A549 (cell line): Measurements from ENCODE around the gene LETM1.

Source experiments
- BHLHE40 ChIP-seq: IDR thresholded peaks from 2 replicates; pipeline ENCODE4 v1.6.1; 2012; ENCODE audit warnings: low read depth, low read length, inconsistent platforms
- CBX2 ChIP-seq: fragments of 200-600 bp; sonication (generic); IDR thresholded peaks from 2 replicates; pipeline ENCODE4 v1.6.1; 2016; ENCODE audit warnings: low read depth, mild to moderate bottlenecking, borderline replicate concordance
- FOSL2 ChIP-seq, 2 experiments: fragments of 450-650 bp in 1 of 2; fragments of >200 bp in 1 of 2; sonication (Bioruptor Twin) in 1 of 2; formaldehyde crosslinking; IDR thresholded peaks; 2 replicates each; pipeline versions ENCODE4 v1.5.0 to v1.6.1; 2016 to 2020; ENCODE audit warnings: mild to moderate bottlenecking in 1 of 2, moderate library complexity in 1 of 2
- JUNB ChIP-seq: fragments of >200 bp; sonication (Bioruptor Twin); formaldehyde crosslinking; IDR thresholded peaks from 2 replicates; pipeline ENCODE4 v1.6.1; 2016
- MYC ChIP-seq: IDR thresholded peaks from 2 replicates; pipeline ENCODE4 v1.6.1; 2012; ENCODE audit warnings: mild to moderate bottlenecking, inconsistent platforms, low read length, improper control_type of control experiment, borderline replicate concordance
- POLR2A ChIP-seq: IDR thresholded peaks from 2 replicates; pipeline ENCODE4 v1.6.1; 2012; ENCODE audit warnings: mild to moderate bottlenecking, low read length
- RAD21 ChIP-seq, 2 experiments: fragments of >200 bp in 1 of 2; sonication (Bioruptor Twin) in 1 of 2; formaldehyde crosslinking in 1 of 2; IDR thresholded peaks in 1 of 2; conservative IDR thresholded peaks in 1 of 2; 2 replicates in 1 of 2; 3 replicates in 1 of 2; pipeline ENCODE4 v1.6.1; 2012 to 2018; ENCODE audit warnings: inconsistent platforms in 1 of 2
- REST ChIP-seq: fragments of 200-600 bp; sonication (generic); IDR thresholded peaks from 2 replicates; pipeline ENCODE4 v1.6.1; 2016; ENCODE audit warnings: antibody characterized with exemption, mild to moderate bottlenecking, moderate library complexity
- USF2 ChIP-seq: fragments of 450-650 bp; IDR thresholded peaks from 2 replicates; pipeline ENCODE4 v1.6.1; 2014; ENCODE audit warnings: antibody characterized with exemption
- ZC3H11A ChIP-seq: fragments of 450-650 bp; IDR thresholded peaks from 2 replicates; pipeline ENCODE4 v1.6.1; 2014; ENCODE audit warnings: antibody characterized with exemption, mild to moderate bottlenecking
- TF ChIP-seq, protein P1 (sequence below): fragments of >200 bp; sonication (Bioruptor Twin); formaldehyde crosslinking; IDR thresholded peaks from 3 replicates; pipeline ENCODE4 v1.5.1; 2016
- TF ChIP-seq, protein P2 (sequence below): IDR thresholded peaks from 2 replicates; pipeline ENCODE4 v1.6.1; 2012
- TF ChIP-seq, protein P3 (sequence below): fragments of >200 bp; sonication (Bioruptor Twin); formaldehyde crosslinking; IDR thresholded peaks from 3 replicates; pipeline ENCODE4 v1.6.1; 2016

GRCh38 chr4:1851575-1852410, 4.2 kb downstream of the LETM1 start:
- TF ChIP-seq, protein P1, sequence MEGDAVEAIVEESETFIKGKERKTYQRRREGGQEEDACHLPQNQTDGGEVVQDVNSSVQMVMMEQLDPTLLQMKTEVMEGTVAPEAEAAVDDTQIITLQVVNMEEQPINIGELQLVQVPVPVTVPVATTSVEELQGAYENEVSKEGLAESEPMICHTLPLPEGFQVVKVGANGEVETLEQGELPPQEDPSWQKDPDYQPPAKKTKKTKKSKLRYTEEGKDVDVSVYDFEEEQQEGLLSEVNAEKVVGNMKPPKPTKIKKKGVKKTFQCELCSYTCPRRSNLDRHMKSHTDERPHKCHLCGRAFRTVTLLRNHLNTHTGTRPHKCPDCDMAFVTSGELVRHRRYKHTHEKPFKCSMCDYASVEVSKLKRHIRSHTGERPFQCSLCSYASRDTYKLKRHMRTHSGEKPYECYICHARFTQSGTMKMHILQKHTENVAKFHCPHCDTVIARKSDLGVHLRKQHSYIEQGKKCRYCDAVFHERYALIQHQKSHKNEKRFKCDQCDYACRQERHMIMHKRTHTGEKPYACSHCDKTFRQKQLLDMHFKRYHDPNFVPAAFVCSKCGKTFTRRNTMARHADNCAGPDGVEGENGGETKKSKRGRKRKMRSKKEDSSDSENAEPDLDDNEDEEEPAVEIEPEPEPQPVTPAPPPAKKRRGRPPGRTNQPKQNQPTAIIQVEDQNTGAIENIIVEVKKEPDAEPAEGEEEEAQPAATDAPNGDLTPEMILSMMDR = no peak
- TF ChIP-seq FOSL2 (IDR thresholded peaks at IDR 0.05) (no peak), FOSL2 (CRISPR knock-in tag; IDR thresholded peaks at IDR 0.05) (no peak), REST (no peak), POLR2A (no peak), MYC (no peak), RAD21 (conservative IDR thresholded peaks at IDR 0.05 in 1 of 2, IDR thresholded peaks at IDR 0.05 in 1 of 2) (no peak), USF2 (no peak), CBX2 (no peak), ZC3H11A (no peak), JUNB (no peak), BHLHE40 (no peak)
- TF ChIP-seq, protein P2, sequence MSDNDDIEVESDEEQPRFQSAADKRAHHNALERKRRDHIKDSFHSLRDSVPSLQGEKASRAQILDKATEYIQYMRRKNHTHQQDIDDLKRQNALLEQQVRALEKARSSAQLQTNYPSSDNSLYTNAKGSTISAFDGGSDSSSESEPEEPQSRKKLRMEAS = no peak
- TF ChIP-seq, protein P3, sequence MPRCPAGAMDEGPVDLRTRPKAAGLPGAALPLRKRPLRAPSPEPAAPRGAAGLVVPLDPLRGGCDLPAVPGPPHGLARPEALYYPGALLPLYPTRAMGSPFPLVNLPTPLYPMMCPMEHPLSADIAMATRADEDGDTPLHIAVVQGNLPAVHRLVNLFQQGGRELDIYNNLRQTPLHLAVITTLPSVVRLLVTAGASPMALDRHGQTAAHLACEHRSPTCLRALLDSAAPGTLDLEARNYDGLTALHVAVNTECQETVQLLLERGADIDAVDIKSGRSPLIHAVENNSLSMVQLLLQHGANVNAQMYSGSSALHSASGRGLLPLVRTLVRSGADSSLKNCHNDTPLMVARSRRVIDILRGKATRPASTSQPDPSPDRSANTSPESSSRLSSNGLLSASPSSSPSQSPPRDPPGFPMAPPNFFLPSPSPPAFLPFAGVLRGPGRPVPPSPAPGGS = no peak
